Gastrocnemius medialis (tissue), 4 donors: ENCODE results near the gene STAP2.

Experiments
- POLR2A ChIP-seq, 2 donors: fragments of 450-650 bp; IDR thresholded peaks; one replicate each; pipeline ENCODE4 v1.6.1; 2017; ENCODE audit warnings: antibody characterized with exemption in 2 of 2, mild to moderate bottlenecking in 2 of 2, moderate library complexity in 2 of 2
- TF ChIP-seq, protein P1 (sequence below), 5 experiments: fragments of 450-650 bp in 3 of 5; fragments of 200-600 bp in 2 of 5; sonication (generic) in 2 of 5; IDR thresholded peaks in 4 of 5; conservative IDR thresholded peaks in 1 of 5; 1 replicate in 4 of 5; 2 replicates in 1 of 5; pipeline ENCODE4 v1.5.1; 2016 to 2019; ENCODE audit warnings: antibody characterized with exemption in 5 of 5, mild to moderate bottlenecking in 3 of 5, moderate library complexity in 3 of 5

DNA sequence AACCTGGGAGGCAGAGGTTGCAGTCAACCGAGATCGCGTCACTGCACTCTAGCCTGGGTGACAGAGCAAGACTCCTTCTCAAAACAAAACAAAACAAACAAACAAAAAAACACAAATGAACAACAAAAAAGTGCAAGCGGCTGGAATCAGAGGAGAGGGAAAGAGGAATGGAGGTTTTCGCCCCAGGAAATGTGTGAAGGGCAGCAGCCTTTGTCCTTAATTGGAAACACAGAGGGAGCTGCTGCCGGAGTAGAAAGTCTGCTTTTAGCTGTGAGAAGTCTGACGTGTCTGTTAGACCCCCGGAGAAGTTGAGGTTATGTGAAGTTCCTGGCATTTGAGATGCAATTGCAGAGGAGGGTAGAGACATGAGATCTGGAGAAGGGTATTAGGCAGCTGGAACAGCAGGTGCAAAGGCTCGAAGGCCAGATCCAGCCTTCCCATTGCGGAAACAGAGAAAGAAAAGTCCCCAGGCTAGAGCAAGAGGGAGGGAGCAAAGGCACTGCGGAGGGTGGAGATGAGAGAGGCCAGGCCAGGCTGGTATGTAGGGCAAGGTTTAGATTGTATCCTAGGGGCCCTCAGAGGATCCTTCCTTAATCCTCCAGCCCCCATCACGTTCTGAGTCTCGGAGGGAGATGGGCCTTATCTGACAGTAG is 36.9 kb downstream of the STAP2 start:
- TF ChIP-seq, protein P1, sequence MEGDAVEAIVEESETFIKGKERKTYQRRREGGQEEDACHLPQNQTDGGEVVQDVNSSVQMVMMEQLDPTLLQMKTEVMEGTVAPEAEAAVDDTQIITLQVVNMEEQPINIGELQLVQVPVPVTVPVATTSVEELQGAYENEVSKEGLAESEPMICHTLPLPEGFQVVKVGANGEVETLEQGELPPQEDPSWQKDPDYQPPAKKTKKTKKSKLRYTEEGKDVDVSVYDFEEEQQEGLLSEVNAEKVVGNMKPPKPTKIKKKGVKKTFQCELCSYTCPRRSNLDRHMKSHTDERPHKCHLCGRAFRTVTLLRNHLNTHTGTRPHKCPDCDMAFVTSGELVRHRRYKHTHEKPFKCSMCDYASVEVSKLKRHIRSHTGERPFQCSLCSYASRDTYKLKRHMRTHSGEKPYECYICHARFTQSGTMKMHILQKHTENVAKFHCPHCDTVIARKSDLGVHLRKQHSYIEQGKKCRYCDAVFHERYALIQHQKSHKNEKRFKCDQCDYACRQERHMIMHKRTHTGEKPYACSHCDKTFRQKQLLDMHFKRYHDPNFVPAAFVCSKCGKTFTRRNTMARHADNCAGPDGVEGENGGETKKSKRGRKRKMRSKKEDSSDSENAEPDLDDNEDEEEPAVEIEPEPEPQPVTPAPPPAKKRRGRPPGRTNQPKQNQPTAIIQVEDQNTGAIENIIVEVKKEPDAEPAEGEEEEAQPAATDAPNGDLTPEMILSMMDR (IDR thresholded peaks at IDR 0.05 in 4 of 5, conservative IDR thresholded peaks at IDR 0.05 in 1 of 5) = no peak
- no peak for TF ChIP-seq POLR2A (IDR thresholded peaks at IDR 0.05)
